HG03159 (cell line): ENCODE data around the gene LIMS2.

Experiments
- ATAC-seq: cut with Tn5 transposase; IDR thresholded peaks from one replicate; pipeline ENCODE4 v1.9.1; 2021; ENCODE audit warnings: mild to moderate bottlenecking, moderate library complexity; ENCODE audit not compliant: unreplicated experiment

The LIMS2 gene

DNA sequence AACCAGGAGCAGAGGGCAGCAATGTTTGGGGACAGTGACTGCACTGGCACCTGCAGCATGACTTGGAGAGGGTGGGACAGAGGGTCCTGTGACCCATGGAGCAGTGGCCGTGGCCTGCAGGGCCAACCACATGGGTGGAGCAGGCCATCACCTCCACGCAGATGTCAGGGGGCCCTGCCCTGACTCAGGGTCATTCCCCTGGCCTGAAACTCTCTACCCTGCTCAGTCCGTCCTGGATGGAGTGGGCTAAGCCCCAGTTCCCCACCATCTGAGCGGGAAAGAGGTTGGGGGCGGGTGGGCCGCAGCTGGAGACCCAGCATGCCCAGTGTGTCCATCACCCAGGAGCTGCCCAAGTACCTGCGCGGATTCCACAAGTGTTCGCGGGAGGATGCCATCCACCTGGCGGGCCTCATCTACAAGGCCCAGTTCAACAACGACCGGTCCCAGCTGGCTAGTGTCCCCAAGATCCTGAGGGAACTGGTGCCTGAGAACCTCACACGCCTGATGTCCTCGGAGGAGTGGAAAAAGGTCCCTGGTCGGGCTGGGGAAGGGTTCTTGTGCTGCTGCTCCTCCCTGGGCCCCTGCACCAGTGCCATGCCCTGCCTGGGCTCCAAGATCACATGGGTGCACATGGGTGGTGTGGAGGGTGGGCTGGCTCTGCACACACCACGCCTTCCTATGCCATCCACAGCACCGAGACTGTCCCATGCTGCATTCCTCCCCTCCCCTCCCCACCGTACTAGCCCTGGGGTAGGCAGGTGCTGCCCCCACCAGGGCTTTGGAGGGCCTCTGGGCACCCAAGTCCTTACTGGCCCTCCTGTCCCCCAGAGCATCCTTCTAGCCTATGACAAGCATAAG is 39.7 kb downstream of the LIMS2 start:
- no peak for ATAC-seq

DNA sequence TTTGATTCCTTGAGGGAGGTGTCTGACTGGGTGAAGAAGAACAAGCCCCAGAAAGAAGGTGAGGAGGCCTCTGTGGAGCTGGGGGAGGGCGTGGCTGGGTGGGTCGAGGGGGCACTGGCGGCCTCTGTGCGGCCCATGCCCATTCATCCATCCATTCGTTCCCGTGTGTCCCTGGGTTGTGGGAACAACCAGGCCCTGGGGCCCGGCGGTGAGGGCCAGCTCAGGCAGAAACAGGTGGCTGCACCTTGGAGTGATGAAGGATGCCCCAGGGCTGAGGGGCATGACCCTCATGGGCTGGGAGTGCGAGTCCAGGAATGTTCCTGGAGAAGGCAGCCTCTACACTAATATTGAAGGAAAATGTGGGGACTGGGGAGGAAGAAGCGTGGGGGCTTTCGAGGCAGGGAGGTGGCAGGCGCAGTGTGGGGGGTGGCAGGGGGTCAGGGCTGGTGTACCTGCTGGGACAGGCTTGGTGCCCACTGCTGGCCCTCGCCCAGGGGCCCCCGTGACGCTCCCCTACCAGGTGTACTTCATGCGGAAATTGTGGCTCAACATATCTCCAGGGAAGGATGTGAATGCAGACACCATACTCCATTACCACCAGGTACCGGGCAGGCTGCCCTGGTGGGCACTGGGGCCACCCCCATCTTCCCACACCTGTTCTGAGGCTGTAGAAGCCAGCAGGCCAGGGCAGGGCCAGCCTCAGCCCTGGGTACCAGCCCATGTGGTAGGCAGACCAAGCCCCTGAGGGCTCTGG is 40.5 kb downstream of the LIMS2 start:
- ATAC-seq = no peak

DNA sequence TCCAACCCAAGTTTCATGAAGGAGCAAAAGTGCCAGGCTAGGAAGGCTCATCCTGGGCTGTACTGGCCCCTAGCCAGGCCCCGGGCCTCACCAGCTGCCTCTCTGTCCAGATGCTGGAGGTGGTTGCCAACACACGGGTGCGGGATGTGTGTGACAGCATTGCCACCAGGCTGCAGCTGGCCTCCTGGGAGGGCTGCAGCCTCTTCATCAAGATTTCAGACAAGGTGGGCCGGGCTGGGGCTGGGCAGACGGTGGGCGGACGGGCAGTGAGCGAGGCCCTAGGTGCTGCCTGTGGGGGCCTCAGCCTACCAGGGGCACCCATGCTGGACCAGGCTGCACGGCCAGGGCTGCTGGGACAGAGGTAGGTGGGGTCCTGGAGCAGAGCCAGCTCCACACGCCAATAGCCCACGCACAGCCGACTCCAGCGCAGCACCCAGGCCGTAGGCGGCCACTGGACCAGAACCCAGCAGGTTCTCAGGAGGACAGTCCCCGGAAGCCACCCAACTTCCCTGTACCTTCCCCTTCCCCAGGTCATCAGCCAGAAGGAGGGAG is 41.2 kb downstream of the LIMS2 start:
- no peak for ATAC-seq

DNA sequence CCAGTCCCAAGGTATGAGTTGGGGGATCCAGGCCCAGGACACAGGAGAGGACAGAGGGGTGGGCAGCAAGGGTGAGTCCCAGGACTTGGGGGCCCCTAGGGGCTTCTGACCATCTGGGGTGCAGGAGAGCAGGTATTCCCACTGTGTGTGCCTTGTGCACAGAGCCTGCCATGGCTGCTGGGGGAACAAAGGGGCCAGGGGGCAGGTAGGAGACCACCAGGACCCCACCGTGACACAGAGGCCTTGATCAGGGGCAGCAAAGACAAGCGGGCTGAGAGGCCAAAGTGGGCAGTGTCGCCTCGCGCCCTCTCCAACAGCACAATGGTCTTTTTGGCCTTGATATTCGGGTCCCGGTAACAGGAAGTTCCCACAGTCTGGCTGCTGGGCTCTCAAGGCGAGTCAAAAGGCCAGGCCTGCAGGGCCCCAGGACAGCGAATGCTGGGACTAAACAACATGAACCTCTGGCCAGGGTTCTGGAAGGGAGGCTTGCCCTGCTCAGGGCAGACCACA is 41.7 kb downstream of the LIMS2 start:
- no peak for ATAC-seq

DNA sequence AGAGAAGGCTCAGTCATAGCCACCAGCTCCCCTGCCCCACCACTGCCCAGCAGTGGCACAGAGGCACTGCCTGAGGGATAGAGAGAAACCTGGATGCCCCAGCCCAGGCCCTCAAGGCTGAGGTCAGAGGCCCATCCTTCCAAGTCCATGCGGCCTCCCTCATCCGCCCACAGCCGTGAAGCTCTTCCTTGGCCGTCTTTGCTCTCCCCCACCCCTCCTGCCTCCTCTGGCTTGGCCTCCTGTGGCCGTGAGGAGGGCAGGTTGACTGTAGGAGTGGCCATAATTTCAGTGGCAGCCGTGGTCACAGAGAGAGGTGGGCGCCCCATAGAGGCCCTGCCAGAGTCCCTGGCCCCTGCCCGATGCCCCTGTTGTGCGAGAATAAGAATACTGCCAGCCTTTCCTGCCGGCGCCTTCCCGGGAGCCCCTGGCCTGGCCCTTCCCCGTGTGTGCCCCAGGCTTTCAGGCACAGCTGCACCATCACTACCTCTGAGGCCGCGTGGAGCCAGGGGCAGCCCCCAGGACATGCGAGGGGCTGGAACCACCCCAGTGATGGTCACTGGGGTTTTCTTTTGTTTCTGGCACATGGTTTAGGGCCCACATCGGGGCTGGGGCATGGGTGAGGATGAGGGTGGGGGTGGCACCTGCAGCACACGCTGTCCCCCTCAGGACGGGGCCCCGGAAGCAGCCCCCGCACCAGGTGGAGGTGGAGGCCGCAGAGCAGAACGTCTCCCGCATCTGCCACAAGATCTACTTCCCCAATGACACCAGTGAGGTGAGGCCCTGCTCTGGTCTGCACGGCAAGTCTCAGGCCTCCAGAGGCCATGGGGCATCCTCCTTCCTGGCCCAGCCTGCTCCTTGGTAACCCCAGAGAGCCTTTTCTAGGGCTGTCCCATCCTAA is 42.5 kb downstream of the LIMS2 start:
- peak; percentile 65 for ATAC-seq

DNA sequence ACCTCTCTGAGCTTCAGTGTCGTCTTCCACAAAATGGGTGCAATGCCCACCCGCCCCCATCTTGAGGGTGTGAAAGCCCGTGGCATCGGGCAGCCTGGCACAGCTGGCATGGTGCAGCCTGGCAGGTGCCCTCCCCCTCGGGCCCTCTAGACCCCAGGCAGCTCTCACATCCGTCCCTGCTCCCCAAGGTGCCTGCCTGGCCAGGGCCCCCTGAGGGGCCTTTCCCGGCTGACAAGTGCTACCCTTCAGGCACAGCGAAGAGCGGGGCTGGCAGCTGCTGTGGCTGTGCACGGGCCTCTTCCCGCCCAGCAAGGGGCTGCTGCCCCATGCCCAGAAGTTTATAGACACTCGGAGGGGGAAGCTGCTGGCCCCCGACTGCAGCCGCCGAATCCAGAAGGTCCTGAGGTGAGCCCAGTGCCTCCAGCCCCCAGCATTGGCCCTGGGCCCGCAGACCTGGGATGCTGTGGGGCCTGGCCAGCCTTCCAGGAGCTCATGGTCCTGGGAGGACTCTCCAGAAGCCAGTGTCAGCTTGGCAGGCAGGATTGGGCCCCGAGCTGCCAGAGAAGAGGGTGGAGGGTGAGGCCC is 43.2 kb downstream of the LIMS2 start:
- ATAC-seq = no peak

DNA sequence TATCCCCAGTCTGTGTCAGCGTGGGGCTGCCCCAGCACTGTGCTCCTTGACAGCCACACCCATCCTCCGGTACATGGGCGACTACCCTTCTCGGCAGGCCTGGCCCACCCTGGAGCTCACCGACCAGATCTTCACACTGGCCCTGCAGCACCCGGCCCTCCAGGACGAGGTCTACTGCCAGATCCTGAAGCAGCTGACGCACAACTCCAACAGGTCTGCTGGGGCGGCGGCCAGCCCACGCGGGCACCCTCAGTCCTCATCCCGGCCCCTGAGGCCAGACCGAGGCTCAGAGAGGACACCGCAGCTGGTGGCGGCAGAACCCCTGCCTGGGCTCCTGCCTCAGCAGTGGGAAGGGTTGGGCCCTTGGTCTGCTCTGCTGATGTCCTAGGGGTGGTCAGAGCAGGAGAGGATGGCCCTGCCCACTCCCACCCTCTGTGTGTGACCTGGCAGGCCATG is 43.8 kb downstream of the LIMS2 start:
- ATAC-seq = no peak

DNA sequence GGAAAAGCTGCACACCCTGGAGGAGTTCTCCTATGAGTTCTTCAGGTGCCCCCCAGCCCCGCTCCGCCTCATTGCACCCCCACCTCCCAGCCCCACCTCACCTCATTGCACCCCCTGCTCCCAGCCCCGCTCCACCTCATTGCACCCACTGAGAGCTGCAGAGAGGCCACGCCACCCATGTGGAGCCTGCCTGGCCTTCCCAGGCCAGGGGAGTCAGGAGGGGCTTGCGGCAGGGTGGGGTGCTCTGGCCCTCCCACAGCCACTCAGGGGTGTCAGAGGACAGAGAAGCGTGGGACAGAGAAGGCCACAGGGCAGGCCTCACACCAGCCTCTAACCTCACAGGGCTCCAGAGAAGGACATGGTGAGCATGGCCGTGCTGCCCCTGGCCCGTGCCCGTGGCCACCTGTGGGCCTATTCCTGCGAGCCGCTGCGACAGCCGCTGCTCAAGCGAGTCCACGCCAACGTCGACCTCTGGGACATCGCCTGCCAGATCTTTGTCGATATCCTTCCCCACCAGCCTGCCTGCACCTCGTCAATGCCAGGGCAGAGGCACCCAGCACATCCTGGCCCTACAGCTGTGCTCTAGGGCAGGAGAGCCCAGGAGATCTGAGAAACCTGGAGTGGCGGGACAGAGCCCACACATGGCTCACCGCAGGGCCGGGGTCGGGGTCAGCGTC is 44.3 kb downstream of the LIMS2 start:
- ATAC-seq = no peak

DNA sequence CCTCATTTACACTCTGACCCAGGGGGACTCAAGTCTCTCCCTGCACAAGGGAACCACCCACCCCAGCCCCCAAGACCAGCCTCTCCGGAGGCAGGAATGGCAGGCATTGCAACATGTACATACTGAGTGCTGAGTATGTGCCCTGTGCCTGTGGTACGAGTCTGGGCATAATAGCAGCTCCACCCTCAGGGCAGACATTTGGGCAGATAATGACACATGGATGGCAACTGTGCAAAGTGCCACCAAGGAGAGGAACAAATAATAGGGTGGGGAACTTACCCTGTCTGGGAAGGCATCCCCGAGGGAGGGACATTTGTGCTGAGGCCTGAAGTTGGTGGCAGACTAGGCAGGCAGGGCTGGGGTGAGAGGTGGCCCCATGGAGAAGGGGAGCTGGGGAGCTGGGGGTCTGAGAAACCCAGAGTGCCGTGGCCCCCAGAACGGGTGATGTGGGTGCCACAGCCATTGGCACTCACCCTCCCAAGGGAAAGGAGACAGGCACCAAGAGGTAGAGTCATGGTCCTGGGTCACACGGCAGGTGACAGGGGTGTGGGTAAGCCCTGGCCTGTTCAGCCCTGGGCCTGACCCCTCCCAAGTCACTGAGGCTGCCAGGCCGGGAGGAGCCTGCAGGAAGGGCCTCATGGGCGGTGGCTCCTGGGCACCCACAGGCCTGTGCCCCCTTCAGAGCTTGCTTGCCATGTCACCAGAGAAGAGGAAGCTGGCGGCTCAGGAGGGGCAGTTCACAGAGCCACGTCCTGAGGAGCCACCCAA is 45.0 kb downstream of the LIMS2 start:
- no peak for ATAC-seq

DNA sequence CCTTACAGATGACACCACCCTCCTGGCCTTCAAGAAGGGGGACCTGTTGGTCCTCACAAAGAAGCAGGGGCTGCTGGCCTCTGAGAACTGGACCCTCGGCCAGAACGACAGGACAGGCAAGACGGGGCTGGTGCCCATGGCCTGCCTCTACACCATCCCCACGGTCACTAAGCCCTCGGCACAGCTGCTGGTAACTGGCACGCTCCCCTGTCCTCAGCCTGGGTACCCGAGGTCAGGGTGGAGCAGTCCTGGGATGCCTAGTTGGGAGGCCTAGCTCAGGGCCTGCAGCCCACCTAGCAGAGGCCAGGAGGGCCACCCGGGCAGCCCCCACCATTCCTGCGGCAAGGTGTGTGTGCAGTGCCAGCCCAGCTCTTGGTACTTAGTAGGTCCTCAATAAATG is 45.7 kb downstream of the LIMS2 start:
- no peak for ATAC-seq

DNA sequence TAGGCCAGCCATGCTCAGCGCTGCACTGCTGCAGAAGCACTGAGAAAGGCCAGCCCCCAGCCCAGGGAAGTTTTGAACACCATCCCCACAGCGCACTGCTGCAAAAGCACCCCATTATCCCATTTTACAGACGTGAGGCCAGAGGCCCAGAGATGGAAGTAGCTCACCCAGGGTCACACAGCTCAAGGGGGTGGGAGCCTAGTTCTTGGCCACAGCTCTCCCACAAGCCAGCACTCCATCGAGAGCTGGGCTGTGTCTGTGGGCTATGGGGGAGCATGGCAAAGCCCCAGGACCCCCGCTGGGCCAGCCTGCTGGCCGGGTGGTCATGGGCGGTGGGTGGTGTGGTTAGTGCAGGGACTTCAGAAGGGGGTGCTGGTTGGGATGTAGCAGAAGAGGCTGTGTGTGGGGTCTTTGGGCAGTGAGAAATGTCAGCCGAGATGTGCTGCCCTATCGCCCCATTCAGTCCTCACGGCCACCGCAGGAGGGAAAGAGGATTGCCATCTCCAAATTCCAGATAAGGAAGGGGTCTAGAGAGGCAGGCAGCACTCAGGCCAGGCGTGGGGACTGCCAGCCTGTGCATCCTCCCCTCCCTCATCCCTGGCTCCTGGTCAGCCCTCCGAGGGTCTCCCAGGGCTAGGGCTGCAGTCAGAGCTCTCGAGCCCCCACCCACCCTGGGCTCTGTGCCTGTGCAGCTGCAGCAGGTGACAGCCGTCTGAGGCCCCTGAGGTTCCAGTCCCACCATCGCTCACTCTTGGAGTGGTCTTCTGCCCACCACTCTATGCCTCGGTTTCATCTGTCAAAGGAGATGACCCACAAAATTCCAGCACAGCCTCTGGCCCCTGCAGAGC is 46.3 kb downstream of the LIMS2 start:
- no peak for ATAC-seq

DNA sequence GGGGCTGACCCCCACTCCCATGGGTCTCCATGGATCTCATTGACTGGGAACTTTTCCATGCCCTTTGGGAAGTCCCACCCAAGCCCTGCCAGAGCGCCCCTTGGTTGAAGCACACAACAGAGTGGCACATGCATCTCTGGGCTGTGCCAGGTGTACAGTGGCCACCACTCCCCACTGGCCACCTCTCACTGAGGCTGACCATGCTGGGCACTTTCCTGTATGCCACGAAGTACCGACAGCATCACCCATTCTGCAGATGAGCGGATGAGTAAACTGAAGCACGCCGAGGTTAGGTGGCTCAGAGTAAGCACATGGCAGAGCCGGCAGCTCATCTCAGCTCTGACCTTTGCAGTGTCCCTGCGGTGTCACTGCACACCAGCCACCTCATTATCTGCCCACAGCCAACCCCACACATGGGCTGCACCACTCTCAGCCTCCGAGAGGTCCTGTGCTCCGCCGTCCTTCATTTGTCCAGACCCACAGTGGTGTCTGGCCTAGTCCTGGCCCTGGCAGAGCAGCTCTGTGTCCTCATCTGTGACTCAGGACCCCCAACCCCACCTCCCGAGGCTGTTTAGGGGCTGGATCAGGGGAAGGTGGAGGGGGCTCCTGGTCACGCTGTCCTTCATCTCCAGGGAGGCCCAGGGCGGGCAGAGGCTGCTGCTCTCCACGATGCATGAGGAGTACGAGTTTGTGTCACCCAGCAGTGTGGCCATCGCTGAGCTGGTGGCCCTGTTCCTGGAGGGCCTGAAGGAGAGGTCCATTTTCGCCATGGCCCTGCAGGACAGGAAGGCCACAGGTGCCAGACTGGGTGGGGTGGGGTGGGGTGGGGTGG is 47.4 kb downstream of the LIMS2 start:
- ATAC-seq = no peak

DNA sequence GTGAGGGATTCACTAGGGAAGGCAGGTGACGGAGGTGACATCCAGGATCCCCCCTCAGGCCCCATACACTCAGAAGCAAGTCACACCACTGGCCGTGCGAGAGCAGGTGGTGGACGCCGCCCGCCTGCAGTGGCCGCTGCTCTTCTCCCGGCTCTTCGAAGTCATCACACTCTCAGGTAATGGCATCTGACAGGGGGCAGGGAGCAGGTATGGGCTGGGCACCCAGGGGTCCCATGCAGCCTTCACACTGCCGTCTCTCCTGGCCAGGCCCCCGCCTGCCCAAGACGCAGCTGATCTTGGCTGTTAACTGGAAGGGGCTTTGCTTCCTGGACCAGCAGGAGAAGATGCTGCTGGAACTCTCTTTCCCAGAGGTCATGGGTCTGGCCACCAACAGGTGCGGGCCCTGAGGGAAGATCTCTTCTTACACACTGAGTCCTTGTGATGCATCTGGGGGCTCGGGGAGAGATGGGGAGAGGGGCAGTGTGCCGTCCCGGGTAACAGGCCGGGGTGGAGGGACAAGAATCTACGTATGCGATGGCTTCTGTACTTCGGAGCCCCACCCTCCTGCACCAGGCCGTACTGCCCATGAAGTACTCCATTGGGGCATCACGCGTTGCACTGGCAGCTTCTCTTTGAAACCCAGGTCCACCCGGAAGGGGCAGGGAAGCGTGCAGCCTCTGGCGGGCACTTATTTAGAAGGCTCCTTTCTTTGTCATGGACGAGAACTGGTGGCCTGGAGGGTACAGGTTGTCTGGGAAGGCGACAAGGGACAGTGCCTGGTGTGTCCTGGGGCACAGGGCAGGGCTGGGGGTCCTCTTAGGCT is 48.2 kb downstream of the LIMS2 start:
- no peak for ATAC-seq

DNA sequence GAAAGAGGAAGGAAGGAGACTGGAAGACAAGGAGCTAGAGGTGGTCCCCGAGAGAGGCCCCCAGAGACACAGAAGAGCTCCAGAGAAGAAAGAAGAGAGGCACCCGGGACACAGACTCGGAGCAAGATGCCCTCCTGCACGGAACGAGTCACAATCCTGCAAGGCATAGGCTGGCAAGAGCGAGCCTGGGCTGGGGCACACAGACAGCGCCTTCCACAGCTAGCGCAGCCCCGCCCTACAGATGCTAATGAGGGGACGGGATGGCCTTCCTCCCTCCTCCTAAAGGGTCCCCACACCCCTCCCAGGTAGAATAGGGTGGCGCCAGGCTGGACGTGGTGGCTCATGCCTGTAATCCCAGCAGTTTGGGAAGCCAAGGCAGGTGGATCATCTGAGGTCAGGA is 49.2 kb downstream of the LIMS2 start:
- ATAC-seq = no peak

DNA sequence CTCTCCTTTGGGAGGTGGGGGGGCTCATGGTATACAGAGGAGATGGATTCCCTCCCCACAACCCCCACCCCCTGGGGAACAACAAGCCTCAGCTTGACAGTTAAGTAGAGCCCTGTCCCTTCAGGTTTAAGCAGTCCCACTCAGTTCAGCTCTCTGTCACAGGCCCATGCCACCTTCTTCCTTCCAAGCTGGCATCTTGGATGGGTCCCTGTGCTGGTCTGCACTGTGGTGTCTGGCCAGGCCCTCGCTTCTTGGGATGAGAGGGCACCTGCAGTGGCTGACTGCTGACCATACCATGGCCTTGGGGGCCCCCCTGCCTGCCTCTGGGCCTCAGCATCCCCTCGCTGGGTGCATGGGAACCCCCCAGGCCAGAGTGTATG is 49.8 kb downstream of the LIMS2 start:
- no peak for ATAC-seq
